HG03521 (cell line): Measurements from ENCODE around the gene ASB16.

Source experiments
- ATAC-seq: cut with Tn5 transposase; IDR thresholded peaks from one replicate; pipeline ENCODE4 v1.9.1; 2021; ENCODE audit warnings: mild to moderate bottlenecking, moderate library complexity; ENCODE audit not compliant: unreplicated experiment

Gene ASB16

GRCh38 chr17:44221084-44221861, 50.8 kb downstream of the ASB16 start:
- no peak for ATAC-seq

GRCh38 chr17:44221862-44222111, 51.3 kb downstream of the ASB16 start:
- ATAC-seq, result no peak

- ATAC-seq, result no peak
Measured at GRCh38 chr17:44222112-44222869, 51.8 kb downstream of the ASB16 start.

- no peak for ATAC-seq
Measured at GRCh38 chr17:44223541-44224071, 53.1 kb downstream of the ASB16 start.
